Measurements from ENCODE around the gene MEIS2.

Gene MEIS2

GRCh38 chr15:36874930-36875329 lies 225.4 kb downstream of the MEIS2 start:
- H3K27me3 ChIP-seq (ENCODE audit: insufficient read depth, low read length, poor library complexity, severe bottlenecking) = no peaks in the 10 kb centered on the region
- H3K4me2 ChIP-seq (ENCODE audit: low read depth, low read length, poor library complexity, severe bottlenecking) = no peak overlapping the region
- no peak overlapping the region for H2AFZ ChIP-seq (ENCODE audit: low read length)
- no peak overlapping the region for H3K9ac ChIP-seq (ENCODE audit: low read depth, low read length, poor library complexity, severe bottlenecking)
- H3K4me3 ChIP-seq (ENCODE audit: low read length, poor library complexity, severe bottlenecking) = no peak overlapping the region
- no peaks in the 10 kb centered on the region for H3F3A ChIP-seq (ENCODE audit: low read depth)
- no peaks in the 10 kb centered on the region for H3K9me3 ChIP-seq (ENCODE audit: insufficient read depth, low read depth, low read length)
- H3K4me1 ChIP-seq (ENCODE audit: insufficient read depth, low read length, poor library complexity, severe bottlenecking) = no peaks in the 10 kb centered on the region
- TF ChIP-seq EZH2phosphoT487 (IDR thresholded peaks at IDR 0.05; ENCODE audit: borderline replicate concordance) = no peak
- TF ChIP-seq, protein P1, sequence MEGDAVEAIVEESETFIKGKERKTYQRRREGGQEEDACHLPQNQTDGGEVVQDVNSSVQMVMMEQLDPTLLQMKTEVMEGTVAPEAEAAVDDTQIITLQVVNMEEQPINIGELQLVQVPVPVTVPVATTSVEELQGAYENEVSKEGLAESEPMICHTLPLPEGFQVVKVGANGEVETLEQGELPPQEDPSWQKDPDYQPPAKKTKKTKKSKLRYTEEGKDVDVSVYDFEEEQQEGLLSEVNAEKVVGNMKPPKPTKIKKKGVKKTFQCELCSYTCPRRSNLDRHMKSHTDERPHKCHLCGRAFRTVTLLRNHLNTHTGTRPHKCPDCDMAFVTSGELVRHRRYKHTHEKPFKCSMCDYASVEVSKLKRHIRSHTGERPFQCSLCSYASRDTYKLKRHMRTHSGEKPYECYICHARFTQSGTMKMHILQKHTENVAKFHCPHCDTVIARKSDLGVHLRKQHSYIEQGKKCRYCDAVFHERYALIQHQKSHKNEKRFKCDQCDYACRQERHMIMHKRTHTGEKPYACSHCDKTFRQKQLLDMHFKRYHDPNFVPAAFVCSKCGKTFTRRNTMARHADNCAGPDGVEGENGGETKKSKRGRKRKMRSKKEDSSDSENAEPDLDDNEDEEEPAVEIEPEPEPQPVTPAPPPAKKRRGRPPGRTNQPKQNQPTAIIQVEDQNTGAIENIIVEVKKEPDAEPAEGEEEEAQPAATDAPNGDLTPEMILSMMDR (conservative IDR thresholded peaks at IDR 0.05; ENCODE audit: low read length) = no peak
- H3K9me2 ChIP-seq (replicated peaks; ENCODE audit: low read depth, low read length) = no peaks in the 10 kb centered on the region
- H3K79me2 ChIP-seq (ENCODE audit: insufficient read depth, low read length) = no peaks in the 10 kb centered on the region
- no peaks in the 10 kb centered on the region for H4K20me1 ChIP-seq (ENCODE audit: insufficient read depth, low read length, poor library complexity, severe bottlenecking)
- H3K36me3 ChIP-seq (ENCODE audit: insufficient read depth, low read length) = no peaks in the 10 kb centered on the region

- Histone ChIP-seq H3K36me3 (ENCODE audit: insufficient read depth, low read length) (no peaks in the 10 kb centered on the region), H3K4me3 (ENCODE audit: low read length, poor library complexity, severe bottlenecking) (no peak overlapping the region), H3F3A (ENCODE audit: low read depth) (no peaks in the 10 kb centered on the region), H3K4me1 (ENCODE audit: insufficient read depth, low read length, poor library complexity, severe bottlenecking) (no peaks in the 10 kb centered on the region), H2AFZ (ENCODE audit: low read length) (no peak overlapping the region), H4K20me1 (ENCODE audit: insufficient read depth, low read length, poor library complexity, severe bottlenecking) (no peaks in the 10 kb centered on the region), H3K9me3 (ENCODE audit: insufficient read depth, low read depth, low read length) (no peaks in the 10 kb centered on the region), H3K9ac (ENCODE audit: low read depth, low read length, poor library complexity, severe bottlenecking) (no peak overlapping the region), H3K79me2 (ENCODE audit: insufficient read depth, low read length) (no peaks in the 10 kb centered on the region), H3K4me2 (ENCODE audit: low read depth, low read length, poor library complexity, severe bottlenecking) (no peak overlapping the region), H3K27me3 (ENCODE audit: insufficient read depth, low read length, poor library complexity, severe bottlenecking) (no peaks in the 10 kb centered on the region), H3K9me2 (replicated peaks; ENCODE audit: low read depth, low read length) (no peaks in the 10 kb centered on the region)
- TF ChIP-seq, protein P1 (conservative IDR thresholded peaks at IDR 0.05; ENCODE audit: low read length) = no peak
- no peak for TF ChIP-seq EZH2phosphoT487 (IDR thresholded peaks at IDR 0.05; ENCODE audit: borderline replicate concordance)
These were observed 232.9 kb downstream of the MEIS2 start for GRCh38 chr15:36867436-36867835.

DNA sequence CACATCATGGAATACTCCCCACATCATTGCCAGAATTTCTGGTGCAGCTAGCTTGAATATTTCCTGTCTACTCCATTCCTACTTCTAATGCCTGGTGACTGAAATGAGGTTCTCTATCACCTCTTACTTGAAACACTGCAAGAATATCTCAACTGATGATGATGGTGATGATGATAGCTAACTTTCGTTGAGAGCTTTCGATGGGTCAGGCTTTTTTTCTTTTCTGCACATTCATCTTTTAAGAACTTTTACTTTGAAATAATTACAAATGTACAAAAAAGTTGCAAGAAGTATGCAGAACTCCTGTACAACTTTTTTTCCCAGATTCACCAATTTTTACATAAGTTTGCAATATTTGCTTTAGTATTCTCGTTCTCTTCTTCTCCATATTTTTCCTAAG lies 233.5 kb downstream of the MEIS2 start:
- no peak overlapping the region for H3K4me3 ChIP-seq (ENCODE audit: low read length, poor library complexity, severe bottlenecking)
- no peaks in the 10 kb centered on the region for H3K9me3 ChIP-seq (ENCODE audit: insufficient read depth, low read depth, low read length)
- no peak overlapping the region for H3K4me2 ChIP-seq (ENCODE audit: low read depth, low read length, poor library complexity, severe bottlenecking)
- no peaks in the 10 kb centered on the region for H4K20me1 ChIP-seq (ENCODE audit: insufficient read depth, low read length, poor library complexity, severe bottlenecking)
- no peaks in the 10 kb centered on the region for H3F3A ChIP-seq (ENCODE audit: low read depth)
- no peak overlapping the region for H2AFZ ChIP-seq (ENCODE audit: low read length)
- no peaks in the 10 kb centered on the region for H3K27me3 ChIP-seq (ENCODE audit: insufficient read depth, low read length, poor library complexity, severe bottlenecking)
- no peaks in the 10 kb centered on the region for H3K9me2 ChIP-seq (replicated peaks; ENCODE audit: low read depth, low read length)
- H3K36me3 ChIP-seq (ENCODE audit: insufficient read depth, low read length) = no peaks in the 10 kb centered on the region
- no peaks in the 10 kb centered on the region for H3K4me1 ChIP-seq (ENCODE audit: insufficient read depth, low read length, poor library complexity, severe bottlenecking)
- TF ChIP-seq EZH2phosphoT487 (IDR thresholded peaks at IDR 0.05; ENCODE audit: borderline replicate concordance) = no peak
- TF ChIP-seq, protein P1 (conservative IDR thresholded peaks at IDR 0.05; ENCODE audit: low read length) = no peak
- no peak overlapping the region for H3K9ac ChIP-seq (ENCODE audit: low read depth, low read length, poor library complexity, severe bottlenecking)
- no peaks in the 10 kb centered on the region for H3K79me2 ChIP-seq (ENCODE audit: insufficient read depth, low read length)
